ENCODE data around the gene ADGRF5. TPM values are rescaled to one million over a fixed set of nuclear protein-coding genes. Genes with fewer than 3 reads are reported as not detected.

Gene ADGRF5
- total and polyA plus RNA-seq, 10 of the 15 experiments (the other 5 are each of a cell fraction or from before 2014, with no cell fraction given) = 0.01 to 0.13 TPM; not detected in 8

DNA sequence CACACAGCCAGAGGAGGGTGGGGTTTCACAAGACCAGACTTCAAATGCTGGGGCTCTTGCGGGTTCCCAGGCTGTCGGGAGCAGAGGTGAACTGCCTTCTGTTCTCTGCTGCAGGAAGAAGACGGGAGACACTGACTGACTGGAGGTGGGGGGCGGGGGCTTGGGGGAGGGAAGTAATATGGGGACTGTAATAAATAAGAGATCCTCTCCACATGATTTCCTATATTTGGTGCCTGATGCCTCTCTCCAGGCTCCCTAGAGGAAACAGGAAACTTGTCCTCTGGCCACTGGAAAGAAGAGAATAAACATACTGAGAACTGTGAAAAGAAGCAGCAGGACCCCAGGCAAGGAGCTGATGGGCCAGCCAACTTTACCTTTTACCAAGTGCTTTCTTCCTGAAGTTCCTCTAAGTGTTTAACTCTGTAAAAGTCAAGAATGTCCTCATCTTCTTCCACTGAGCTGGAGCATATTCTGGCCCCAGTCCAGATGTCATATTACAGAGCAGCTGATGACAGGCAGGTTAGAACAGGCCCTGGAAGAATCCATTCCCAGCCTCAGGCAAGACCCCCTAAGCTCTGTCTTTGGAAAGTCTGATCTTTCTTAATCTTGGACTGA, 33.2 kb upstream of the ADGRF5 start:
- H3K36me3 ChIP-seq (ENCODE audit: control insufficient read depth in 2 of 2, insufficient read depth in 2 of 2, low read length in 1 of 2) = no peaks in the 10 kb centered on the region
- FAIRE-seq (no peak), ATAC-seq (no peak), DNase-seq (ENCODE audit: low read depth, low spot score) (no peak)
- no peak overlapping the region for H3K4me2 ChIP-seq (ENCODE audit: control insufficient read depth, insufficient read depth)
- in situ Hi-C loops (cut with MboI) (no loop called here), intact Hi-C loops (cut with micrococcal nuclease; ENCODE audit: unreplicated experiment) (no loop called here)
- no peak overlapping the region for H3K4me3 ChIP-seq
- H3K27me3 ChIP-seq (replicated peaks in 1 of 2; ENCODE audit: control insufficient read depth in 2 of 2, insufficient read depth in 2 of 2, low read length in 1 of 2) = peaks cover 0 to 2% of the 10 kb centered on the region in 2 experiments; a peak in 1 of 4 replicates
- no peak overlapping the region for H2AFZ ChIP-seq (ENCODE audit: control insufficient read depth, low read depth, low read length)
- BruUV-seq (replicated peaks) = no TSS peak
- H3K9me3 ChIP-seq (replicated peaks; ENCODE audit: control insufficient read depth, insufficient read depth, low read length) = no peaks in the 10 kb centered on the region
- H3K79me2 ChIP-seq (ENCODE audit: control insufficient read depth, insufficient read depth, low read length) = no peaks in the 10 kb centered on the region
- WGBS (ENCODE audit: insufficient coverage, insufficient replicate concordance, low lambda C conversion rate, missing lambda C conversion rate) = 35% methylated on average over 4 of the region's 4 CpGs
- ChIA-PET RAD21 (ENCODE audit: unreplicated experiment) (no interaction called here), CTCF (no interaction called here), SMC1A (ENCODE audit: uncharacterized antibody, unreplicated experiment) (no interaction called here), POLR2A (no interaction called here)
- no peak overlapping the region for H3K27ac ChIP-seq (ENCODE audit: control insufficient read depth, insufficient read depth)
- no peak overlapping the region for H3K9ac ChIP-seq (ENCODE audit: control insufficient read depth, insufficient read depth, low read length)
- no peak for TF ChIP-seq HDAC2 (IDR thresholded peaks at IDR 0.05)
- TF ChIP-seq NR2C1 (IDR thresholded peaks at IDR 0.05) = no peak
- TF ChIP-seq, protein P1, sequence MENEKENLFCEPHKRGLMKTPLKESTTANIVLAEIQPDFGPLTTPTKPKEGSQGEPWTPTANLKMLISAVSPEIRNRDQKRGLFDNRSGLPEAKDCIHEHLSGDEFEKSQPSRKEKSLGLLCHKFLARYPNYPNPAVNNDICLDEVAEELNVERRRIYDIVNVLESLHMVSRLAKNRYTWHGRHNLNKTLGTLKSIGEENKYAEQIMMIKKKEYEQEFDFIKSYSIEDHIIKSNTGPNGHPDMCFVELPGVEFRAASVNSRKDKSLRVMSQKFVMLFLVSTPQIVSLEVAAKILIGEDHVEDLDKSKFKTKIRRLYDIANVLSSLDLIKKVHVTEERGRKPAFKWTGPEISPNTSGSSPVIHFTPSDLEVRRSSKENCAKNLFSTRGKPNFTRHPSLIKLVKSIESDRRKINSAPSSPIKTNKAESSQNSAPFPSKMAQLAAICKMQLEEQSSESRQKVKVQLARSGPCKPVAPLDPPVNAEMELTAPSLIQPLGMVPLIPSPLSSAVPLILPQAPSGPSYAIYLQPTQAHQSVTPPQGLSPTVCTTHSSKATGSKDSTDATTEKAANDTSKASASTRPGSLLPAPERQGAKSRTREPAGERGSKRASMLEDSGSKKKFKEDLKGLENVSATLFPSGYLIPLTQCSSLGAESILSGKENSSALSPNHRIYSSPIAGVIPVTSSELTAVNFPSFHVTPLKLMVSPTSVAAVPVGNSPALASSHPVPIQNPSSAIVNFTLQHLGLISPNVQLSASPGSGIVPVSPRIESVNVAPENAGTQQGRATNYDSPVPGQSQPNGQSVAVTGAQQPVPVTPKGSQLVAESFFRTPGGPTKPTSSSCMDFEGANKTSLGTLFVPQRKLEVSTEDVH (IDR thresholded peaks at IDR 0.05; ENCODE audit: low read depth, partially characterized antibody) = no peak
- TF ChIP-seq ZNF207 (IDR thresholded peaks at IDR 0.05; ENCODE audit: borderline replicate concordance) = no peak
- no peak for TF ChIP-seq GATAD2B (conservative IDR thresholded peaks at IDR 0.05; ENCODE audit: low read depth)
- TF ChIP-seq ASH2L (IDR thresholded peaks at IDR 0.05; ENCODE audit: borderline replicate concordance, low read depth) = no peak
- no peak for TF ChIP-seq HDAC6 (IDR thresholded peaks at IDR 0.05; ENCODE audit: unreplicated experiment)
- no peak for TF ChIP-seq JUNB (IDR thresholded peaks at IDR 0.05)
- TF ChIP-seq SP1 (IDR thresholded peaks at IDR 0.05; ENCODE audit: low read depth, low read length) = no peak
- no peak for TF ChIP-seq PAX8 (IDR thresholded peaks at IDR 0.05)
- TF ChIP-seq POU2F2 (IDR thresholded peaks at IDR 0.05; ENCODE audit: borderline replicate concordance, low read depth, low read length) = no peak
- no peaks in the 10 kb centered on the region for H3K4me1 ChIP-seq (ENCODE audit: control insufficient read depth, insufficient read depth, low read length)
- no peaks in the 10 kb centered on the region for H4K20me1 ChIP-seq (ENCODE audit: control insufficient read depth, insufficient read depth)

Data from GM12878 (cell line).